Iris pigment epithelial cell (primary cell): ENCODE measurements around the gene OR5H1.
"Not testable (repeated sequence)": the region's sequence is repeated elsewhere in the genome, so short reads cannot be mapped to it uniquely, and the experiment has no call there.

Source experiments
- DNase-seq: peaks from one replicate; pipeline ENCODE4 v3.0.0-alpha.2; 2011; ENCODE audit warnings: low read depth

The OR5H1 gene

GRCh38 chr3:98130421-98130820 is at the start of gene OR5H1:
OR5H1 (plus strand) TSS chr3:98130721; CDS start chr3:98132698, 1,977 bp downstream.
- DNase-seq = no peak

- DNase-seq = no peak
These were observed 43.6 kb upstream of the OR5H1 start, which contains the start of gene OR5AC2 for GRCh38 chr3:98086873-98087272. OR5AC2 (plus strand) TSS chr3:98087173; CDS start chr3:98087173, 0 bp downstream.

- DNase-seq = no peak
These were observed 34.6 kb upstream of the OR5H1 start for GRCh38 chr3:98095882-98096281.

GRCh38 chr3:98099848-98100247 is 30.7 kb upstream of the OR5H1 start:
- no peak for DNase-seq

GRCh38 chr3:98108162-98108561 is 22.4 kb upstream of the OR5H1 start:
- DNase-seq = no peak

GRCh38 chr3:98109807-98110549 is 20.5 kb upstream of the OR5H1 start:
- no peak for DNase-seq

GRCh38 chr3:98110550-98110908 is 20.0 kb upstream of the OR5H1 start:
- DNase-seq = no peak

- DNase-seq = no peak
These were observed 16.3 kb upstream of the OR5H1 start for GRCh38 chr3:98114264-98114663.

- DNase-seq = no peak
These were observed 14.8 kb upstream of the OR5H1 start for GRCh38 chr3:98115717-98116116.

- DNase-seq = no peak
These were observed 6.1 kb downstream of the OR5H1 start for GRCh38 chr3:98136631-98137030.

GRCh38 chr3:98137826-98138557 is 7.5 kb downstream of the OR5H1 start:
- DNase-seq = not testable (repeated sequence)

- no peak for DNase-seq
These were observed 10.0 kb downstream of the OR5H1 start for GRCh38 chr3:98140531-98140930.

GRCh38 chr3:98147179-98147578 is 16.7 kb downstream of the OR5H1 start, which contains the start of gene OR5H14:
OR5H14 (plus strand) TSS chr3:98147479; CDS start chr3:98149386, 1,907 bp downstream.
- no peak for DNase-seq

- no peak for DNase-seq
These were observed 18.2 kb downstream of the OR5H1 start for GRCh38 chr3:98148751-98149150.

GRCh38 chr3:98149456-98149855 is 18.9 kb downstream of the OR5H1 start:
- DNase-seq = not testable (repeated sequence)

- peak; percentile 4 for DNase-seq
These were observed 20.7 kb downstream of the OR5H1 start for GRCh38 chr3:98151241-98151640.

- DNase-seq = no peak
These were observed 35.9 kb downstream of the OR5H1 start, which contains the start of gene OR5H15 for GRCh38 chr3:98166396-98166795. OR5H15 (plus strand) TSS chr3:98166696; CDS start chr3:98168700, 2,004 bp downstream.

- DNase-seq = no peak
These were observed 40.5 kb downstream of the OR5H1 start for GRCh38 chr3:98171071-98171470.

GRCh38 chr3:98172621-98173020 is 42.1 kb downstream of the OR5H1 start:
- DNase-seq = no peak

GRCh38 chr3:98180319-98180890 is 49.9 kb downstream of the OR5H1 start:
- DNase-seq = no peak

GRCh38 chr3:98182196-98182595 is 51.7 kb downstream of the OR5H1 start:
- no peak for DNase-seq

GRCh38 chr3:98185180-98185579 is 54.7 kb downstream of the OR5H1 start:
- DNase-seq = no peak
